NOMO-1 treated with DMSO at 0.1 percent for 48 hours (cell line): ENCODE measurements around the gene PRICKLE1.

Experiments
- DNase-seq: peaks from one replicate; lab custom pipeline; 2025; ENCODE audit not compliant: unreplicated experiment; lab: John Stamatoyannopoulos, UW

PRICKLE1 gene

GRCh38 chr12:42589465-42590329 is at the start of gene PRICKLE1:
PRICKLE1 (minus strand) TSS chr12:42589746; CDS start chr12:42472516, 117,230 bp downstream.
- DNase-seq: peak; percentile 56

- DNase-seq: no peak
These were observed 49.2 kb upstream of the PRICKLE1 start for GRCh38 chr12:42638697-42639096.

- DNase-seq: no peak
These were observed 48.5 kb upstream of the PRICKLE1 start for GRCh38 chr12:42638011-42638410.

GRCh38 chr12:42636993-42637392 is 47.4 kb upstream of the PRICKLE1 start:
- no peak for DNase-seq

GRCh38 chr12:42633594-42633993 is 44.0 kb upstream of the PRICKLE1 start:
- DNase-seq: no peak

- peak; percentile 98 for DNase-seq
These were observed 42.0 kb upstream of the PRICKLE1 start for GRCh38 chr12:42631513-42631912.

- no peak for DNase-seq
These were observed 40.8 kb upstream of the PRICKLE1 start for GRCh38 chr12:42630314-42630713.

GRCh38 chr12:42627151-42627550 is 37.6 kb upstream of the PRICKLE1 start:
- DNase-seq: no peak

GRCh38 chr12:42625611-42626010 is 36.1 kb upstream of the PRICKLE1 start:
- DNase-seq: no peak

- DNase-seq: no peak
These were observed 28.1 kb upstream of the PRICKLE1 start for GRCh38 chr12:42617622-42618021.

GRCh38 chr12:42615006-42615405 is 25.5 kb upstream of the PRICKLE1 start:
- no peak for DNase-seq

GRCh38 chr12:42612231-42612613 is 22.7 kb upstream of the PRICKLE1 start:
- DNase-seq: no peak

GRCh38 chr12:42611571-42612230 is 22.2 kb upstream of the PRICKLE1 start:
- no peak for DNase-seq

- no peak for DNase-seq
These were observed 20.1 kb upstream of the PRICKLE1 start for GRCh38 chr12:42609605-42610004.

GRCh38 chr12:42608196-42608825 is 18.8 kb upstream of the PRICKLE1 start:
- DNase-seq: no peak

- DNase-seq: no peak
These were observed 18.1 kb upstream of the PRICKLE1 start for GRCh38 chr12:42607584-42608058.

- no peak for DNase-seq
These were observed 16.9 kb upstream of the PRICKLE1 start for GRCh38 chr12:42606471-42606870.

- no peak for DNase-seq
These were observed 16.1 kb upstream of the PRICKLE1 start for GRCh38 chr12:42605685-42606084.

GRCh38 chr12:42603246-42603990 is 13.9 kb upstream of the PRICKLE1 start:
- no peak for DNase-seq

GRCh38 chr12:42593874-42594273 is 4.3 kb upstream of the PRICKLE1 start:
- no peak for DNase-seq

GRCh38 chr12:42590330-42590934 is 886 bp upstream of the PRICKLE1 start:
- peak; percentile 41 for DNase-seq
